Raji (cell line): ENCODE data around the gene SCAANT1.

Source experiments
- POLR2A ChIP-seq: IDR thresholded peaks from 2 replicates; pipeline ENCODE4 v1.6.1; 2011; ENCODE audit warnings: low read depth, low read length, control low read depth; ENCODE audit not compliant: insufficient read depth

SCAANT1 gene

DNA sequence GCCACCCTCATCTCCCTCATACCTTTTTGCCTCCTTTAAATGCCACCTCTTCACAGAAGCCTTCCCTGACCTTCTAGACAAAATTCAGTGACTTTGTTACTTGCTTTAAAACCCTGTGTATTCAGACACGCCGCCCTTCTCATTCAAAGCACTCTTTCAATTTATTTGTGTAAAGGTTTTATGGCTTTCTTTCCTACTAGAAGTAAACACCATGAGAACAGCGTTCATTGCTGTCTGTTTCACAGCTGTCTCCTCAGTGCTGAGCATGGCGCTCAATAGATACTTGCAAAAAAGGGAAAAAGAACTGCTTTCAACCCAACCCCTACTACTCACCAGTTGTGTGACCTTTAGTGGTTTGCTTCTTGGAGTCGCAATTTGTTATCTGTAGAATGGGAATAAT, 31.5 kb downstream of the SCAANT1 start:
- no peak for TF ChIP-seq POLR2A

DNA sequence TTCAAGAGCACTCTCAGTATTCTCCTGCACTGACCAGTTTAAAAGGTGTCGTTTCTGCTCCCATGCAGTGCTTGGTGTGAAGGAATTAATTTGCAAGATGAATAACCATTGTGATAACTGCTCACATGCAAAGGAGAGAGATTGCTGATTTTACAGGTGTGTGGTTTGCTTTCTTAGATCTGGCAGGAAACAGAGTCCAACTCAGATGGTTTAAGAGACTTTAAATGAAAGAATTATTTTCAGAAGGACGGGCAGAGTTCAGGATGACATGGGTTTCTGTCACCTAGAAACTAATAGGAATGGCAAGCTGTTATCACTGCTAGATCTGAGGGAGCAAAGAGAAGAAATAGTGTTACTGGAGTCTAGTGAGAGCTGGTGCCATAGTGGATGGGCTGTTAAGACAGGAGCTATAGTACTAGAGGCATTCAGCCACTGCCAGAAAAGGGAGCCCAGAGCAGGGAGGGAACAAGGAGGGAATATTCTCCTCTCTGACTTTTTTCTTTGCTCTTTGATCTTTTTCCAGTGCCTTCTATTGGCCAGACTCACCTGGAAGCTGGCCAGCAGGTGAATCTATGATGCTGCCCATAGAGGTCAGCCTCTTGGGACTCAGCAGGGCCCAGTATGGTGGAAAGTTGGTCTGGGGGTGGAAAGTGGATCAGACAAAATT, 33.7 kb downstream of the SCAANT1 start:
- TF ChIP-seq POLR2A = no peak

DNA sequence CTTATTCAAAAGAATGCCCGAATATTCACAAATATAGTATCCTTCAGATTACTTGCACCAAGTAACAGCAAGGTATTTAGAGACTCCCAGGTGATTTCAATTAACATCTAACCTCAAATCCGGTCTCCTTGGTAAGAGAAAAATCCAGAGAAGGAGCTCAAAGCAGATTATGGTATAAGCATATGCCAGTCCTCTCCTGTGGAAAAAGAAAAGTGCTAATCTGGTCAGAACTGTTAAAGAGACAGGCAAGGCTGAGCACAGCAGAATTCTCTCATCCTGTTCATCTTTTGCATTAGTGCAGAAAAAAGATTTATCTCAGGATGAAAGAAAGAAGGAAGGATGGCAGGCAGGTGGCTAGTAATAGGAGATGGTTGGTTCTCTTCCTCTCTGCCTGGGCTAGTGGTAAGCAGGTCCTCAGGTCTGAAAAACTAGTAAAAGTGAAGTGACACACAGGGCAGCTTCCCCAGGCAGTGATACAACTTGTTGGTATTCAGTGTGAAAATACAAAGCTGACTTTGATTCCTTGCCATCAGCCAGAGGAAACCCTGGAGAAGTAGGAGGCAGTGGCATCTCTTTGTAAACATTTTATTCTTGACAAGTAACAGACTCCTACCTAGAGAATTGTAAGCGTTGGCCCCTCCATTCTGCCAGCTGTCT, 34.3 kb downstream of the SCAANT1 start:
- no peak for TF ChIP-seq POLR2A

DNA sequence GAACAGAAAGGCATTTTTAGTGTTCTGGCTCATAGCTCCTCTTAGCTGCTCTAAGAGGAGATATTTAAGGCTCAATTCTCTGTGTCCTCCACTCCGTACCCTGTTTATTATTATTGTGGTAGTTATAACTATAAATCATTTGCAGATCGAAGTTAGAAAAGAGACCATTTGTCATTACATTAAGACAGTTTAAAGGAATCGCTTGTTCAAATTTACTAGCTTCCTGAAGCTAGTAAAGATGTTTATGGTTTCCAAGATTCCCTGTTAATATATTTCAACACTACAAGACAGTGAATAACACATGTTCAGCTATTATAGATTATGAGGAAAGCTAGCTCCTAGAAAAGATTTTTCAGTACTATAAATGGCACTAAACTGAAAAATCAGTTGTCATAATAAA, 35.9 kb downstream of the SCAANT1 start:
- no peak for TF ChIP-seq POLR2A

DNA sequence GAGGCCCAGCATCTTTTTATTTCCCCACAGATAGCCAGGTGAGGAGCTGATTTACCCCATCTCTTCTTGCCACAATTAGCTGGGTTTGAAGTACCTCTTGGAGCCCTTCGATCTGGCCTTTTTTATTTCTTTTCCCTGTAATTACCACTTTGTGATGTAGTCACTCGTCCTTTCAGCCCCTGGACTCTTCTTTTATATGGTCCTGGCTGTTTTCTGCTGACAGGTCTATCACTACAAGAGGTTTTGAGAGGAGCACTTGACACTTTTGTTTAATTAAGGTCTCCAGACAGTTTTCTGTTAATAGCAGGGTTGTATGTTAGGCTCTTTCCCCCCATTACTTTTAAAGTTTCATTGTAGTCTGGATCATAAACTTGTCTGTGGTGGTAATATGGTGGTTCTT, 36.7 kb downstream of the SCAANT1 start:
- no peak for TF ChIP-seq POLR2A

DNA sequence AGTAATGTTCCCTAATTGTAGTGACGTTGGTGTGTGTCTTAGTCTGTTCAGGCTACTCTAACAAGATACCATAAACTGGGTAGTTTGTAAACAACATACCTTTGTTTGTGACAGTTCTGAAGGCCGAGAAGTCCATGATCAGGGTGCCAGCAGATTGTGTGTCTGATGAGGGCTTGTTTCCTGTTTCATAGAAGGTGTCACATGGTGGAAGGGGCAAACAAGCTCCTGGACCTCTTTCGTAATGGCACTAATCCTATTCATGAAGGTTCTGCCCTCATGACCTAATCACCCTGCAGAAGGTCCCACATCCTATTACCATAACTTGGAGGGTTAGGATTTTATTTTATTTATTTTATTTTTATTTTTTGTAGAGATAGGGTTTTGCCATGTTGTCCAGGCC, 37.4 kb downstream of the SCAANT1 start:
- TF ChIP-seq POLR2A = no peak

DNA sequence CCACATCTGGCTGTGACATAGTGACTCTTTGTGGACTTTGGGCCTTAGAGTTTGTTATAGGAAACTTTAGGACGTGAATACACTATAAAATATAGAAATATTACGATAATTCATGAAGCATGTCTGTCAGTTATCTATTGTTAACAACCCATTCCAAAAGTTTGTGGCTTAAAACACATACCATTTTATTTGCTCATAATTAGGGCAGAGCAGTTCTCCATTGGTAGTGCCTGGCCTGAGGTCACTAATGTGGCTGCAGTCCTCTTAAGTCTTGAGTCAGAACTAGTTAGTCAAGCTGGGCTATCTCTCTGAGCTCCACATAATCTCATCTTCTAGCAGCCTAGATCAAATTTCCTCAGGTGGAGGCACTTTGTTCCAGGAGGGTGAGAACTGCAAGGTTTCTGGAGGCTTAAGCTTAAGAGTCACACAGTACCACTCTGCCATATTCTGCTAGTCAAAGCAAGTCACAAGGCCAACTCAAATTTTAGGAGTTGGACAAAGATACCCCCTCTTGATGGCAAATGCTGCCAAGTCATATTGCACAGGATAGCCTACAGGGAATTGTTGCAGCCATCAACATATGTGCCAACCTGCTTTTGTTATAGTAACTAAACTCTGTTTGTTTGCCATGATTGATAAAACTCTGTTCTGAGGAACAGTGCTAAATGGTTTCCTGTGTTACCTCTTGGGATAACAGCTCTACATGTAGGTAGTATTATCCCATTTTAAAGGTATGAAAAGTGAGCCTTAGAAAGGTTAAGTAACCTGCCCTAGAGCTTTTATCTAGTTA, 39.9 kb downstream of the SCAANT1 start:
- no peak for TF ChIP-seq POLR2A

DNA sequence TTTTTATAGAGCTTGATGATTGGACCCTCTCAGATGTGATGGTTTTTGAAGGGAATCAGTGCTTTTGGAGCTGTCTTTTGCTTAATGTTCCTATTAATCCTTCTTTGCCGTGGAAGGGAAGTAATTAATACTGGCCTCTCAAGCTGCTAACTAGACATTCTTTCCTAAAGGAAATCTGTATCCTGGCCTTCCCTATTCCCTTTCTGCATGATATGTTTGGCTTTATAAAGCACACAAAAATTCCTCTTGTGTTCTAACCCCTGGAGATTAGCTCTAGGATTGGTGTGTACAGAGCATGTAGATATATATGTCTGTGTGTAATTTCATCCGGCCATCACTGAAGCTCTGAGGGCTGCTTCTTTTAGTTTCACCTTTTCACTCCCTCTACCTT, 41.6 kb downstream of the SCAANT1 start:
- no peak for TF ChIP-seq POLR2A

DNA sequence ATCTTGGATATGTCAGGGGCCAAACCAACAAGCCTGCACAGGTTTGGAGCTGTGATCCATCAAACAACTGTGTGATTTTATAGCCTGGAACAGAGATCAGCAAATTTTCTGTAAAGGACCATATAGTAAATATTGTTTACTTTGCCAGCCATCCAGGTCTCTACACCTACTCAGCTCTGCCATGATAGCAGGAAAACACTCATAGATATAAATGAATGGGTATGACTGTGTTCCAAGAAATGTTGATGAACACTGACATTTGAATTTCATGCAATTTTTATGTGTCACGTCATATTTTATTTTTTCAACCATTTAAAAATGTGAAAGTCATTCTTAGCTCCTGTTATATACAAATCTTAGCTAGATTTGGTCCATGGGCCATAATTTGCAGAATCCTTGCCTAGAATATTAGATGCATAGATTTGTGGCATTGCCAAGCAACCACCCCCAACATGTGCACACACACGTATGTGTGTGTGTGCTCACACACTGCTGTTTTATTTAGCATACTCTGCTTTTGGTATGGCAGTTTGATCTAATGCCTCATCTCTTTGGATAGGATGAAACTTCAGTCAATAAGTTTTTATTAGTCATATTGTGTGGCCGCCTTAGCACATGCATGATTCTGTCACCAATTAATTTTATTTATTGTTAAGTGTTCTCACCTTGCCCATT, 42.1 kb downstream of the SCAANT1 start:
- no peak for TF ChIP-seq POLR2A

DNA sequence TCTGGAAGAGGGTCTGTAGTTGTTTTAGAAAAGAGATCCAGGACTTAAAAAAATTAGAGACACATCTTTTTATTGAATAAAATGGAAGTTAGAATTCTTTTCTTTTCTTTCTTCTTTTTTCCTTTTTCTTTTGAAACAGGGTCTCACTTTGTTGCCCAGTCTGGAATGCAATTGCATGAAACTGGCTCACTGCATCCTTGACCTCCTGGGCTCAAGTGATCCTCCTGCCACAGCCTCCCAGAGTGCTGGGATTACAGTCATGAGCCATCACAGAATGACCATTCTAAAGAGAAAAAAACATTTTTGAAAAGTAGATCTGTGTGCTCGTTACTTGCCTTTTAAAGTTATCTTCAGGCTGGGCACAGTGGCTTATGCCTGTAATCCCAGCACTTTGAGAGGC, 45.0 kb downstream of the SCAANT1 start:
- TF ChIP-seq POLR2A = no peak

DNA sequence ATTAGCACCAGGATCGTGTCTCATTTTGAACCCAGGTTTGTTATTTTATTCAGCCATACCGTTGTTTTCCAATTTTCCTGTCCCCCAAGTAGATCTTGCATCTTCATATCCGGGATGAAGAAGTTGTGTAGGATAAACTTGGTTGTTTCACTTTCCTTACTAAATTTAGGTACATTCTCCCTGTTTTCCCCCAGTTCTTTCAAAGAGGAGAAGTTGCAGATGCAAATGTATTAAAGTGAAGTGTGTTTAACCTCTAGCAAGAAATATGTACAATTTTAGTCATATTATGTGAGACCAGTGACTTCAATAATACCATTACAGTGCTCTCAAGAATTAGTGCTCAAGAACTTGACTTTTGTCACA, 47.2 kb downstream of the SCAANT1 start:
- TF ChIP-seq POLR2A = no peak

DNA sequence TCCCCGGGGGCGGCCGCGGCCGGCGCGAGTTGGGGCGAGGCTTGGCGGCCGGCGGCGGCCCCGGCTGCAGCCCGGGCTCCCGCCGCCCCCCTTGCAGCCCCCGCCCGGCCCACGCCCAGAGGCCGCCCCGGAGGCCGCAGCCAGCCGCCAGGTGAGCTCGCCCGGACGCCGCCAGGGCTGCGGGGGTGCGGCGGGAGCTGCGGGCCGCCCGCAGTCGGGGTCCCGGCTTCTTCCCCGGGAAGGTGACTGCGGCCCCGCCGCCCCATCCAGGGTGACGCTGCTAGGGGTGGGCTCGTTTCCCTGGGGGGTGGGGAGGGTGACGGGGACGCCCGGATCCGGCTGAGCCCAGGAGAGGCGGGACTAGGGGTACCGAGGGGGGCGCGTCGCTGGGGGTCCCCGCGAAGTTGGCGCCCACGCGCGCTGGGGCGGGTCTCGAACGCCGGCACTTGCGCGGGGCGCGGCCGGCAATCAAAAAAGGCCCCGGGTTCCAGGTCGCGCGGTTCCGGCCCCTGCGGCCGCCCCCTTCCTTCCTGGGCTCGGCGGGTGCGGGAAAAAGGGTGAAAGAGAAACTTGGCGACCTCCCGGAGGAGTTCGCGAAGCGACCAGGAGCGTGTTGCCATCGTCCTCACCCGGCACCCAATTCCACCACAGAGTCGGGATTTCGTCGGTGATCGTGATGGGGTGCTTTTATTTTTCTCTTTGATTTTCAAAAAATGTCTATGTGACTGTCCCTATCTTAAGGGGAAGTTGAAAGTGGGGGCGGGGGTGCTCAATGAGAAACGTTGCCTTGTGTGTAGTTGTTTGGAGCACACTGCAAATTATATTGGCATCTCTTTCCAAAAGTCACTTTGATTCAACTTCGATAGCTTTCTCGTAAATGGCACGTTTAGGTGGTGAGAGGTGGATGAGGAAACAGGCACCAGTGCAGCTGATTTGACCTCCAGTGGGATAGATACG, 47.9 kb downstream of the SCAANT1 start:
- TF ChIP-seq POLR2A = no peak; the same call in 1 of the 2 replicates

DNA sequence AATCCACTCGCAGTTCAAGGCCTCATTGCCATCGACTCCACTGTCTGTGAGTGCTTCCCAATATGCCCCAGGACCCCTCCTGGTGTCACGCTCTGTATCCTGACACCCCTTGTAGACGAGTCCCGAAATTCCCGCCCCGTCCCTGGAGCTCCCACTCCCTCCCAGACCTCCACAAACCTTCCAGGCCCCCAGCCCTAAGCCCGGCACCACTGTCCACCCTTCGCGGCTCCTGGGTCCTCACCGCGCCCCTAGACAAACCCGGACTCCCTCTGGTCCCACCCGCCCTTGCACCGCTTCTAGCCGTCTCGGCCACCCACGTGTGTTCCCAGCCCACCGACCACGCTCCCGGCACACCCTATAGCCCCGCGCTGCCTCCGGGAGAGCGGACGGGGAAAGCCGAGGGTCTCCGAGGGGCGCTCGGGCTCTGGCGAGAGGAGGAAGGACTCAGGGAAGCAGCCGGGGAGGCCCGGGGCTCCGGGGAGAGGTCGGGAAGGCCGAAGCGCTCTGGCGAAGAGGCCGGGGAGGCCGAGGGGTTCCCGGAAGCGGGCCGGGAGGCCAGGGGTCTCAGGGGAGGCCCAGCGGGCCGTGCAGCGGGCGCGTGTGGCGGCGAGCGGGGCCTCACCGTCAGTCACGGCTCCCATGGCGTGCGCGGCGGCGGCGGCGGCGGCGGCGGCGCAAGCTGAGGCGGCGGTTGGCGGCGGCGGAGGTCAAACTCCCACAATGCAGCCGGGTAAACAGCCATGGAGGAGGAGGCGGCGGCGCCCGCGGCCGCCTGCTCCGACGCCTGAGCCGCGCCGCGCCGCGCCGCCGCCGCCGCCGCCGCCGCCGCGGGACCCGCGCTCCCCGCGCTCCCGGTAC, 48.8 kb downstream of the SCAANT1 start, which contains the start of the genes ATXN7 and THOC7:
Gene ATXN7, plus strand, starts transcription at position 718 of the 858 bp plus-strand sequence. CDS start 48,732 bp downstream, outside the sequence.
Gene THOC7, minus strand, starts transcription at position 656 of the 858 bp plus-strand sequence. Its CDS starts 15 bp downstream, at position 641.
- TF ChIP-seq POLR2A = peak; percentile 44
